ENCODE data around the gene ERAL1.
"Not testable (repeated sequence)": the region's sequence is repeated elsewhere in the genome, so short reads cannot be mapped to it uniquely, and the experiment has no call there.

ERAL1 gene

GRCh38 chr17:28879886-28880571, 25.2 kb downstream of the ERAL1 start:
- DNase-seq (ENCODE audit: low spot score), result no peak

DNA sequence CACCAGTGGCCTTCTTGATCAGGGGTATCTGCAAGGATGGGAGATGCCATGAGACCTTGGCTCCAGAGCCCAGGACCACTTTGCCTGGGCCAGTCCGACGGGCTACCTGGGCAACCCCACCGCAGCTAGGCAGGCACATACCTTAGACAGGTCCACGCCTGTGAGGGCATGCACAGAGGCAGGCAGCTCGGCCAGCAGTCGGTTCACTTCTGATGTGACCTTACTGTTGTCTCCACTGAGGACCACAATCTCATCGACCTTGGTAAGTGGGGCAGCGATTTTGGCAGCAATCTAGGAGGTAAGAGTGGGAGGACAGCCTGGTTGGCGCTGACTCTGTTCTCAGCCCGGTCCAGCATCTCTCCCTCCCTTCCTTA, 25.7 kb downstream of the ERAL1 start:
- no peak for DNase-seq (ENCODE audit: low spot score)

DNA sequence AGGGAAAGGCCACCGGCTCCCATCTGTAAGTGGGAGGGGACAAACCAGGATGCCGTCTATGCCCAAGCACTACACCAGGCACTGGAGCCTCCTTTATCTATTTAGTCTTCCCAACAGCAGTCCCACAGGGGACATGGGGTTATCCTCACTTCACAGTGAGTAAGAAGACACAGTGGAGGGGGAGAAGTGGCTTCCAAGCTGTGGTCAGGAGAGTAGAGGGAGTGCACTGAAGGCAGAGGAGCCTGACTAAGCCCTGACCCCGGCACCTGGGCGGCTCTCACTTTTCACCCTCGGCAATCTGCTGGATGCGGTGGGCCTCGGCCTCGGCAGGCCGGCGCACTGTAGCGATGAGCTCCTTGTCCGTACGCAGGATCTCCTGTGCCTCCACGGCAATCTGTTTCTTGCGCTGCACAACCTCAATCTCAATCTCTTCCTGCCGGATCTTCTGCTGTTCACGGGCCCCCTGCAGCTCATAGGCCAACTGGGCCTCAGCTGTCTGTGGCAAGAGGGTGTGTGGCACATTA, 26.8 kb downstream of the ERAL1 start:
- DNase-seq (ENCODE audit: low spot score), result no peak

GRCh38 chr17:28882154-28882895, 27.5 kb downstream of the ERAL1 start:
- DNase-seq (ENCODE audit: low spot score), result no peak

- DNase-seq (ENCODE audit: low spot score), result no peak
Observed at GRCh38 chr17:28883967-28884702, 29.3 kb downstream of the ERAL1 start.

GRCh38 chr17:28885363-28885762, 30.5 kb downstream of the ERAL1 start:
- DNase-seq (ENCODE audit: low spot score), result no peak

GRCh38 chr17:28885951-28886350, 31.1 kb downstream of the ERAL1 start:
- no peak for DNase-seq (ENCODE audit: low spot score)

DNA sequence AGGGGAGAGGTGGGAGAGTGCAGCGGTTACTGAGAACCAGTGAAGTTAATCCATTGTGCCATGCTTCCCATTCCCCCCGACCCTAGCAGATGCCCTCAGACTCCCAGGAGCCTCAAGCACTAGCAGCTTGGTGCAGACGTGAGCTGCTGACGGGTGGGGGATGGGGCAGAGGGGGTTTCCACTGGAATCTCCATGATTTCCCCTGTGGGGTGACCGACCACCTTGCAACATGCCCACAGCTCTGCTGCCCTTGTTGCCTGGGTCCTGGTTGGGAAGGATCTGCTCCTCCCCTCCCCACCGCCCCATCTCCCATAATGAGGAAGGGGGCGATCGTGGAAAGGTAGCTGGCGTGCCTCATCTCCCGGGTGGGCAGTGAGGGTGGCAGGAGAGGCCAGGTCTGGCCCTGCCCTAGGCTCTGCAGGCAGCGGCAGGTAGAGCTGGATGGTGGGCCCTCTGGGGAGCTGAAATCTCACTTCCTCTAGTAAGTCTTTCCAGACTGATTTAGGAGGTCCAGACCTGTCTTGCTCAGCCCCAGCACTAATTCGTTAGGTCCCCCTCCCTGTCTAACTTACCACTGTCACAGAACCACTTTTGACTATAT, 33.2 kb downstream of the ERAL1 start:
- DNase-seq (ENCODE audit: low spot score), result no peak

DNA sequence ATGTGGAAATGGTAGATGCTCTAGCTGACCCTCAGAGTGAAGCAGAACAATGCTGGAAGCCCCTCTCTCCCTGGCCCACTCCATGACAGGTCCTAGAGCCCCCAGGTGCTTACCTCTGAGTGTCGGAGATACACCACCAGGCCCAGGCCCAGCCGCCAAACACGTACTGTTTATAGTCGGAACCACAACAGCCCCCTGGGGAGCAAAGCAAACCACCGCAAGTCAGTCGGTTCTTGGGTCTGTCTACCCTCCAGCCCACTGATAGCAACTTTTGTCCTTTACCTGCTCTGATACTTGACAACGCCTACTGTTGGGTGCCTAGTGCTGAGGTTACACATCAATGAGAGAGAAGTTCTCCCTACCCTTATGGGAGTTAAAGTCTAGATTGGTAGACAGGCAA, 34.0 kb downstream of the ERAL1 start:
- DNase-seq (ENCODE audit: low spot score), result no peak

- DNase-seq (ENCODE audit: low spot score), result no peak
Observed at GRCh38 chr17:28889996-28890395, 35.2 kb downstream of the ERAL1 start.

GRCh38 chr17:28891201-28891600, 36.4 kb downstream of the ERAL1 start:
- no peak for DNase-seq (ENCODE audit: low spot score)

- DNase-seq (ENCODE audit: low spot score), result no peak
Observed at GRCh38 chr17:28892024-28892423, 37.2 kb downstream of the ERAL1 start.

GRCh38 chr17:28893248-28894183, 38.7 kb downstream of the ERAL1 start:
- DNase-seq (ENCODE audit: low spot score), result not testable (repeated sequence)

DNA sequence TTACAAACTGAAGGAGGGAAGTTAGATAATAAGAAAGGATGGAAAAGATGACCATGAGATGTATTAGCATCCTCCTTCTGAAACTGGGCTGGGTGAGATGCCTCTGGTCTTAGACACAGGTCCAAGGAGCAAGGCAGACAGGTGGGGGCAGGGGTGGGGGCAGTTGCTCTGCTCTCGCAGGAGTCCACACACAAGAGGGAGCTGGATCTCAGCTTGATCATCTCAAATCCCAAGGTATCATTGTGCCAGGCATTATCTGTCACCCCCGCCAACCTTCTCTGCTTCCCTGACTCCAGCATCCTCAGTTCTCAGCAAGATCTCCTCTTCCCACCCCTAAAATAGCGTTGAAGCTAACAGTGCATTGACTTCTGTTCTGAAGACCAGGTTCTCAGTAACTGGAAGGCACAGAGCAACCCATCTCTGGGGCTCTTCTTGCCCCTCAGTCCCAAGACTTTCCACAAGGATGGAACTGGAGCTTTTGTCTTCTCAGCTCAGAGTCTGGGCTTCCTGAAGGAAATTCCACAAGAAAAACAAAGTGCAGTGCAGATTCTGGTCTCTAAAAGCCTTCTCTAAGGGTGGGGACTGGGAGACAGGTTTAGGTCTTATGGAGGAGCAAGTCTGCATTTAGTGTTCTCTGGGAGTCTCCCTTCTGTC, 41.1 kb downstream of the ERAL1 start:
- DNase-seq (ENCODE audit: low spot score), result no peak

DNA sequence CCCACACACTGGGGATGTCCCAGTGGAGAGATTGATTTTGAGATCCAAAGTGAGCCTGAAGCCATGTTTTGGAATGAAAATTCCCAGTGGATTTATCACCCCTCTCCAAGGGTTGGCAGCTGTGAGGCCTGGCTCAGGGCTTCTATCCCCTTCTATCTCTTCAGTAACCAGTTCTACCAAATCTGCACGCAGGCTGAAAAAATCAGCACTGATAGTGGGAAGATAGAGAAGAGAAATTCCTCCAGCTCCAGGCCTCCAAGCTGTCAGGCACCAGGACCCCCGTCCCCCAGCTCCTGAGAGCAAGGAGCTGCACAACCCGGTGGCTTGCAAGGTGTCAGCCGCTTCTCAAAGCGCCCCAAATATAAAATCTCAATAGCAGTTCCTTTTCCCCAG, 41.7 kb downstream of the ERAL1 start:
- DNase-seq (ENCODE audit: low spot score), result no peak

GRCh38 chr17:28896884-28897768, 42.3 kb downstream of the ERAL1 start, which contains the start of gene FLOT2:
Gene FLOT2, minus strand, starts transcription at chr17:28897733. Its CDS starts 159 bp downstream, at chr17:28897574.
- DNase-seq (ENCODE audit: low spot score), result no peak

DNA sequence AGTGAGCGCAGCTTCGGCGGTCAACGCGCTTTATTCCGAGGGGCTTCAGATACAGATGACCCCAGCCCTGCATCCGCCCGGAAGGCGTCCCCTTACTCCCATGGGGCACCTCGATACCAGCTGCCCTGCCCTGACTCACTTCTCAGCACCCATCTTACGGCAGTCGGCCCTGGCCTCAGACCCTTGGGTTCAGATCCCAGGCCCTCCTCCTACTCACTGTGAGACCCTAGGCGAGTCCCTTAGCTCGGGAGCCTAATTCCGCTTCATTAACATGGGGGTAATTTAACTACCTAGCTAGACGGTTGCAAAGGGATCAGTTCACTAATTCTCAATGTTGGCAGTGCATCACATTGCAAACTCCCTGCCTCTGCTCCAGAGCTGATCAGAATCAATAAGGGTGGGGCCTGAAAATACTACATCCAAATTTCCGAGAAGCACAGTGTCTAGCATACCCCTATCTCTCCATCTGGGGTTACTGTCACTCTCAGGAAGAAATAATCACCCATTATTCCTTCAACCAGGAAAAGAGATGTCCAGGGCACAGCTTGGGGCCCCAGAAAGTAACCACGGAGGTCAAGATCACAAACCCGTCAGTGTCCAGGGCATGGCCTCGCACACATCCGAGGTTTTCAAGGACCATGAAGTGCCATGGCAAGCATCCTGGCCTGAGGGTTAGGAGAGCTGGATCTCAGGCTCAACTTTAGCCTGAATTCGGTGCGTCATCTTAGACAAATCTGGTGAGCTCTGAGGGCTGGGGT, 43.1 kb downstream of the ERAL1 start:
- no peak for DNase-seq (ENCODE audit: low spot score)

DNA sequence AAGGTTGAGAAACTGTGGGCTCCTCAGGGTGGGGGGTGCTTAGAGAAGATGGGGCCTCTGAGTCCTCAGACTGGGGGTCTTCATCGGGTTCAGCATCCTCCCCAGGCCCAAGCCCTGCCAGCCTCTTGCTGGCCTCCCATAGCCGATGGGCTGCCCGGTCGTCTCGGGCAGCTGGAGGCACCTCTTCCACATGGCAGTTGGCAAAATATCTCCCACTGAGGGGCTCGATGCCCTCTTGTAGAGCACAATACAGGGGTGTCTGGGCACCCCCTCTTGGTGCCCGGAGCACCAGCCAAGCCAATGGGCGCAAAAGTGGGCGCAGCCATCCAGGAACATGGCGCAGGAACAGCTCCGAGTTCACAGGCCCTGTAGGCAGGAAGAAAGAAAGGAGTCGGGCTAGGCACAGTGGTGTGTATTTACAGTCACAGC, 43.7 kb downstream of the ERAL1 start:
- no peak for DNase-seq (ENCODE audit: low spot score)

Measured in putamen (tissue), 1 donor.